A549 treated with AZD2906 at 1 μM for 4 hours (cell line): ENCODE results near the gene HSF2BP. TPM values are rescaled to one million over a fixed set of nuclear protein-coding genes. Genes with fewer than 3 reads are reported as not detected.

Experiments used
- total RNA-seq: library from RNA; stranded (reverse); fragments of 200-300 nt; extraction: Qiagen RNA extraction; gene quantifications from 5 replicates; pipeline ENCODE4 v1.2.3, GENCODE V29; 2022

The HSF2BP gene
- 1.6 to 2.4 TPM (median 2.1 TPM) in 5 replicates for total RNA-seq

DNA sequence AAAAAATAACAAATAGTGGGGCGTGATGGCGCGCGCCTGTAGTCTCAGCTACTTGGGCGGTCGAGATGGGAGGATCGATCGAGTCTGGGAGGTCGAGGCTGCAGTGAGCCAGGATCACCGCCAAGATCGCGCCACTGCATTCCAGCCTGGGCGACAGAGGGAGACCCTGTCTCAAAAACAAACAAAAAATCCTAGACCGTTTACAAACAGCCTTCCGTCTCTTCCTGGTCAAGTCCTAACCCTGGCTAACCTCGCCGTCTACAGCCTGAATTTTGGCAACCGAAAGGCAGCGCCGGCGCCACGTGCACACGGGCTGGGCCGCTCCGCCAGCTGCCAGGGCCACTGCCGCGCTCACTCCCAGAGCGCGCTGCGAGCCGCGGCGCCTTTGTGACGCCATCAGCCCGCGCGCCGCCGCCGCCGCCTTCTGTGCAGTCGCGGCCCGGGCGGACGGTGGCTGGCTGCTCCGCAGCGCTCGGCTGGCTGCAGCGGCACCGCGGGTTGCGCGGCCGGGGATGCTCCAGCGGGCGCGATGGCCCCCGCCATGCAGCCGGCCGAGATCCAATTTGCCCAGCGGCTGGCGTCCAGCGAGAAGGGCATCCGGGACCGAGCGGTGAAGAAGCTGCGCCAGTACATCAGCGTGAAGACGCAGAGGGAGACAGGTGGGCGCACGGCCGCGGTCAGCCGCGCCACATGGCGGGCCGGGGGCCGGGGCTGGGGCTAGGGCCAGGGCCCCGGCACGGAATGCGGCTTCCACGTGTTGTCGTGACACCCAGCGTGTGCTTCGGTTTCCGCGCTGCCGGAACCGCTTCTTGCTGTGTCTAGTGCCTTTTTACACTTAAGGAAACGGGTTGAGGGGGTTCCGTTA is at the start of gene HSF2BP, which contains the start of gene RRP1B:
TSS of gene HSF2BP (minus strand) at position 353 of the 865 bp plus-strand sequence. CDS start 1,392 bp downstream, outside the sequence.
TSS of gene RRP1B (plus strand) at position 425 of the 865 bp plus-strand sequence. CDS start at position 530, 105 bp downstream.

Other genes with a start within 250 kb of the HSF2BP start
- gene SIK1, start 232.4 kb downstream of the HSF2BP start, total RNA-seq, result 15.3 to 21.6 TPM (median 16.4 TPM) in 5 replicates
- 34.2 to 41.8 TPM (median 35.9 TPM) in 5 replicates for gene RRP1B, start 72 bp upstream of the HSF2BP start, total RNA-seq
- 214 to 358 TPM (median 327 TPM) in 5 replicates for gene PDXK, start 59.6 kb upstream of the HSF2BP start, total RNA-seq
- gene CSTB, start 116.8 kb upstream of the HSF2BP start, total RNA-seq, result 76.0 to 95.5 TPM (median 90.3 TPM) in 5 replicates
- gene RRP1, start 130.1 kb upstream of the HSF2BP start, total RNA-seq, result 30.6 to 37.3 TPM (median 32.8 TPM) in 5 replicates
- gene AGPAT3, start 205.7 kb upstream of the HSF2BP start, total RNA-seq, result 21.4 to 26.3 TPM (median 23.8 TPM) in 5 replicates